ENCODE results near the gene TOM1L2. TPM values are rescaled to one million over a fixed set of nuclear protein-coding genes. Genes with fewer than 3 reads are reported as not detected.

The TOM1L2 gene
- total RNA-seq, 1 experiment from 2014 or later = 34.2 TPM

DNA sequence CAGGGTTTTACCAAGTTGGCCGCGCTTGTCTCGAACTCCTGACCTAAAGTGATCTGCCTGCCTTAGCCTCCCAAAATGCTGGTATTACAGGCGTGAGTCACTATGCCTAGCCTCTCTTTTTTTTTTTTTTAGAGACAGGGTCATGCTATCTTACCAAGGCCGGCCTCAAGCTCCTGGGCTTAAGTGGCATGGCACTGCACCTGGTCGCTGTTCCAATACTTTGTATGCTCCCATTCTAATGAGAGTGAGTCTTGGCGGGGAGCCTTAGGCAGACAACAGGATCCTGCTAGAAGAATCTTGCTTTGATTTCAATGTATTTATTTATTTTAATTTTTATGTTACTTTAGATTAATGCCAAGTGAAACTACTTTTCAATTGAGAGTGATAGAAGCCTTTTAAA, 21.9 kb downstream of the TOM1L2 start:
- H3K9me3 Mint-ChIP-seq (ENCODE audit: unreplicated experiment) = no peaks in the 10 kb centered on the region
- POLR2A ChIA-PET = interaction anchor here (0.6 kb wide), 1 partner anchor 82 kb away, joined by 3 read pairs; no protein-coding TSS in a partner anchor
- intact Hi-C loops (cut with micrococcal nuclease) = no loop called here
- H3K27ac Mint-ChIP-seq (ENCODE audit: low read depth, unreplicated experiment) = peak overlapping the region; percentile 49
- no peaks in the 10 kb centered on the region for H3K36me3 Mint-ChIP-seq (ENCODE audit: insufficient read depth, unreplicated experiment)
- H3K27me3 Mint-ChIP-seq (ENCODE audit: insufficient read depth, unreplicated experiment) = no peaks in the 10 kb centered on the region
- H3K4me1 Mint-ChIP-seq (ENCODE audit: insufficient read depth, unreplicated experiment) = no peaks in the 10 kb centered on the region
- no TSS peak for BruUV-seq (replicated peaks)
- TF ChIP-seq, protein P1, sequence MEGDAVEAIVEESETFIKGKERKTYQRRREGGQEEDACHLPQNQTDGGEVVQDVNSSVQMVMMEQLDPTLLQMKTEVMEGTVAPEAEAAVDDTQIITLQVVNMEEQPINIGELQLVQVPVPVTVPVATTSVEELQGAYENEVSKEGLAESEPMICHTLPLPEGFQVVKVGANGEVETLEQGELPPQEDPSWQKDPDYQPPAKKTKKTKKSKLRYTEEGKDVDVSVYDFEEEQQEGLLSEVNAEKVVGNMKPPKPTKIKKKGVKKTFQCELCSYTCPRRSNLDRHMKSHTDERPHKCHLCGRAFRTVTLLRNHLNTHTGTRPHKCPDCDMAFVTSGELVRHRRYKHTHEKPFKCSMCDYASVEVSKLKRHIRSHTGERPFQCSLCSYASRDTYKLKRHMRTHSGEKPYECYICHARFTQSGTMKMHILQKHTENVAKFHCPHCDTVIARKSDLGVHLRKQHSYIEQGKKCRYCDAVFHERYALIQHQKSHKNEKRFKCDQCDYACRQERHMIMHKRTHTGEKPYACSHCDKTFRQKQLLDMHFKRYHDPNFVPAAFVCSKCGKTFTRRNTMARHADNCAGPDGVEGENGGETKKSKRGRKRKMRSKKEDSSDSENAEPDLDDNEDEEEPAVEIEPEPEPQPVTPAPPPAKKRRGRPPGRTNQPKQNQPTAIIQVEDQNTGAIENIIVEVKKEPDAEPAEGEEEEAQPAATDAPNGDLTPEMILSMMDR (IDR thresholded peaks at IDR 0.05; ENCODE audit: unreplicated experiment) = no peak
- no peak for DNase-seq (ENCODE audit: unreplicated experiment)
- CTCF ChIA-PET = interaction anchor here (0.6 kb wide), 2 partner anchors 125 to 249 kb away, joined by 3 to 4 read pairs; no protein-coding TSS in a partner anchor
- no peak overlapping the region for H3K4me3 Mint-ChIP-seq (ENCODE audit: unreplicated experiment)

DNA sequence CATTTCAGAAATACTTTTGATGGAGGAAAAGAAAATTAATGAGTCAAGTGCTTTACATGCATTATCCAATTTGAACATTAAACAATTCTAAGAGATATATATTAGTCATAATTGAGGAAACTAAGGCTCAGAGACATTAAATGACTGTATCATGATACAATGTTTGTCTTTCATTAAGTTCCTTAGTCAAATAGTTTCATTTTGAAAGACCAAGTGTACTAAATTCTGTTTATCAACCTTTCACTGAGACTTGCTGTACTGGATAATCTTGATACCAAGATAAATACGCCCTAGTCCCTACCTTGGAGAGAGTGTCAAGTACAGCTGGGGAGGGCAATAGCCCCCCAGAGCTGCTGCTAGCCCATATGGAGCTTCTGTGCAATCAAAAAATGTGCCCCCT, 24.2 kb downstream of the TOM1L2 start:
- Mint-ChIP-seq H3K4me1 (ENCODE audit: insufficient read depth, unreplicated experiment) (peaks cover 11% of the 10 kb centered on the region), H3K9me3 (ENCODE audit: unreplicated experiment) (no peaks in the 10 kb centered on the region), H3K27ac (ENCODE audit: low read depth, unreplicated experiment) (no peak overlapping the region), H3K4me3 (ENCODE audit: unreplicated experiment) (no peak overlapping the region), H3K27me3 (ENCODE audit: insufficient read depth, unreplicated experiment) (no peaks in the 10 kb centered on the region), H3K36me3 (ENCODE audit: insufficient read depth, unreplicated experiment) (no peaks in the 10 kb centered on the region)
- intact Hi-C loops (cut with micrococcal nuclease) = no loop called here
- TF ChIP-seq, protein P1 (IDR thresholded peaks at IDR 0.05; ENCODE audit: unreplicated experiment) = no peak
- no peak for DNase-seq (ENCODE audit: unreplicated experiment)
- no TSS peak for BruUV-seq (replicated peaks)
- ChIA-PET POLR2A (interaction anchor here (0.9 to 2.5 kb wide), 3 partner anchors 10 to 24 kb away, joined by 3 to 16 read pairs (median 4); partner anchors contain the start of genes DRC3 and TOM1L2), CTCF (no interaction called here)

DNA sequence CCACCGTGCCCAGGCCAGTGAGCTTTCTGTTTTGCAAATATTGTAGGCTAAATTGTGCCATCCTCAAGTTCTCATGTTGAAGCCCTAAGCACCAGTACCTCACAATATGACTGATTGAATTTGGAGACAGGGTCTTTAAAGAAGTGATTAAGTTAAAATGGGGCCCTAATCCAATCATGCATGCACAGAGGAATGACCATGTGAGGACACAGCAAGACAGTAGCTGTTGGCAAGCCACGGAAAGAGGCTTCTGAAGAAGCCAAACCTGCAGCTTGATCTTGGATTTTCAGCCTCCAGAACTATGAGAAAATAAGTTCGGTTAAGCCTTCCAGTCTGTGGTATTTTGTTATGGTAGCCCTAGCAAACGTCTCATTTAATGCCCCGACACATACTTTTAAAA, 24.9 kb downstream of the TOM1L2 start:
- CTCF ChIA-PET = interaction anchor here (1.0 kb wide), 1 partner anchor 86 kb away, joined by 3 read pairs; no protein-coding TSS in a partner anchor
- TF ChIP-seq, protein P1 (IDR thresholded peaks at IDR 0.05; ENCODE audit: unreplicated experiment) = no peak
- POLR2A ChIA-PET = interaction anchor here (0.9 to 2.5 kb wide), 5 partner anchors 10 to 141 kb away, joined by 3 to 16 read pairs (median 3); partner anchors contain the start of genes DRC3, DRG2 and TOM1L2
- intact Hi-C loops (cut with micrococcal nuclease) = no loop called here
- H3K4me1 Mint-ChIP-seq (ENCODE audit: insufficient read depth, unreplicated experiment) = peaks cover 17% of the 10 kb centered on the region
- no peak overlapping the region for H3K4me3 Mint-ChIP-seq (ENCODE audit: unreplicated experiment)
- no peaks in the 10 kb centered on the region for H3K9me3 Mint-ChIP-seq (ENCODE audit: unreplicated experiment)
- H3K36me3 Mint-ChIP-seq (ENCODE audit: insufficient read depth, unreplicated experiment) = no peaks in the 10 kb centered on the region
- DNase-seq (ENCODE audit: unreplicated experiment) = no peak
- no peak overlapping the region for H3K27ac Mint-ChIP-seq (ENCODE audit: low read depth, unreplicated experiment)
- H3K27me3 Mint-ChIP-seq (ENCODE audit: insufficient read depth, unreplicated experiment) = no peaks in the 10 kb centered on the region
- no TSS peak for BruUV-seq (replicated peaks)

DNA sequence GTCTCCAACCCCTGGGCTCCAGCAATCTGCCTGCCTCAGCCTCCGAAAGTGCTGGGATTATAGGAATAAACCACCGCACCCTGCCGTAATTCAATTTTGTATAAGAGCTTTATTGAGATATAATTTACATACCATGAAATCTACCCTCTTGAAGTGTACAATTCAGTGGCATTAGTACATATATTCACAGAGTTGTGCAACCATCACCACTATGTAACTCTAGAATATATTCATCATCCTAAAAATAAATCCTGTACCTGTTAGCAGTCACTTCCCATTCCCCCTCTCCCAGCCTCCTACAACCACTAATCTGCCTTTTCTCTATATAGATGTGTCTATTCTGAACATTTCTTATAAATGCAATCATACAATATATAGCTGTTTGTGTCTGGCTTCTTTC, 26.1 kb downstream of the TOM1L2 start:
- Mint-ChIP-seq H3K9me3 (ENCODE audit: unreplicated experiment) (no peaks in the 10 kb centered on the region), H3K36me3 (ENCODE audit: insufficient read depth, unreplicated experiment) (no peaks in the 10 kb centered on the region), H3K4me3 (ENCODE audit: unreplicated experiment) (no peak overlapping the region), H3K27me3 (ENCODE audit: insufficient read depth, unreplicated experiment) (no peaks in the 10 kb centered on the region), H3K27ac (ENCODE audit: low read depth, unreplicated experiment) (no peak overlapping the region), H3K4me1 (ENCODE audit: insufficient read depth, unreplicated experiment) (peaks cover 18% of the 10 kb centered on the region)
- TF ChIP-seq, protein P1 (IDR thresholded peaks at IDR 0.05; ENCODE audit: unreplicated experiment) = no peak
- no peak for DNase-seq (ENCODE audit: unreplicated experiment)
- no TSS peak for BruUV-seq (replicated peaks)
- intact Hi-C loops (cut with micrococcal nuclease) = no loop called here
- ChIA-PET CTCF (interaction anchor here (0.6 kb wide), 1 partner anchor 15 kb away, joined by 3 read pairs; no protein-coding TSS in a partner anchor), POLR2A (interaction anchor here (0.6 to 2.5 kb wide), 3 partner anchors 12 to 621 kb away, joined by 3 to 16 read pairs (median 3); partner anchors contain the start of genes DRC3 and TOM1L2)

All from MCF 10A (cell line).